Measurements from ENCODE around the gene GALK1.
"Not testable (repeated sequence)": the region's sequence is repeated elsewhere in the genome, so short reads cannot be mapped to it uniquely, and the experiment has no call there.

GALK1 gene

DNA sequence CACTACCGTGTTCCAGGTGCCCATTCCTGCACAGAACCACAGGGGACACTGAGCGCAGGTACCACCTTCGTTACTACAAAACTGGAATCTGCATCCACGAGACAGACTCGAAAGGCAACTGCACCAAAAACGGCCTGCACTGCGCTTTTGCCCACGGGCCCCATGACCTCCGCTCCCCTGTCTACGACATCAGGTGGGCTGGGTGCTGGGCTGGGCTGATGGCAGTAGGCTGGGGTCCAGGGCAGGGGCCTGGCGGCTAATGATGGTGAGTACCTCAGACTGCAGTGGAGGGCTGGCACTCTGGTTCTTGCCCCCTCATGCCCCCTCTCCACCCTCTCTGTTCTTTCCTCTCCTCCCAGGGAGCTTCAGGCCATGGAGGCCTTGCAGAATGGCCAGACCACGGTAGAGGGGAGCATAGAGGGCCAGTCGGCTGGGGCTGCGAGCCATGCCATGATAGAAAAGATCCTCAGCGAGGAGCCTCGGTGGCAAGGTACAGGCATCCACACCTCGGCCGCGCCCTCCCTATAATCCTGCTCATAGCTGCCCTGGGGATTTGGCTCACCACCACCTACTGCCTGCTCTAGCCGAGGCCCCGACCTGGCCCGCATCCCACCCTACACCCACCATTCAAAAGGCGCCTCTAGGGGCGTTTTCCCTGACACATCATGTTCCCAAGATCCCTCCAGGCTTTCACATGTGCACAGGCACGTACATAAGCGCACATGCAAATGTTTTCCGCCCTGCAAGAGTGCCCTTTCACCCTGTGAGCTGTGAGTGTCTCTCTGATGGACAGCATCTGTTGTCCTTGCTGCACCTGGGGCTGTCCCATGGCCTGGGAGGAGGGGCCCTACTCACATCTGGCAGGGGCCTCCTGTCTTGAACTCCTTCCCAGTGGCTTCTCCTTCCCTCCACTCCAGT lies 47.4 kb upstream of the GALK1 start:
- H3K79me2 ChIP-seq (ENCODE audit: insufficient read depth, low read length): no peaks in the 10 kb centered on the region; the same call in 1 of the 2 replicates
- no peak overlapping the region for H3K27ac ChIP-seq (ENCODE audit: low read depth, low read length, poor library complexity, severe bottlenecking)
- no peaks in the 10 kb centered on the region for H4K20me1 ChIP-seq (ENCODE audit: insufficient read depth, low read length)
- no peaks in the 10 kb centered on the region for H3K9me2 ChIP-seq (ENCODE audit: low read depth, low read length)
- H3K9ac ChIP-seq (ENCODE audit: low read length): no peak overlapping the region
- no peak overlapping the region for H2AFZ ChIP-seq (ENCODE audit: low read length)
- TF ChIP-seq, protein P1, sequence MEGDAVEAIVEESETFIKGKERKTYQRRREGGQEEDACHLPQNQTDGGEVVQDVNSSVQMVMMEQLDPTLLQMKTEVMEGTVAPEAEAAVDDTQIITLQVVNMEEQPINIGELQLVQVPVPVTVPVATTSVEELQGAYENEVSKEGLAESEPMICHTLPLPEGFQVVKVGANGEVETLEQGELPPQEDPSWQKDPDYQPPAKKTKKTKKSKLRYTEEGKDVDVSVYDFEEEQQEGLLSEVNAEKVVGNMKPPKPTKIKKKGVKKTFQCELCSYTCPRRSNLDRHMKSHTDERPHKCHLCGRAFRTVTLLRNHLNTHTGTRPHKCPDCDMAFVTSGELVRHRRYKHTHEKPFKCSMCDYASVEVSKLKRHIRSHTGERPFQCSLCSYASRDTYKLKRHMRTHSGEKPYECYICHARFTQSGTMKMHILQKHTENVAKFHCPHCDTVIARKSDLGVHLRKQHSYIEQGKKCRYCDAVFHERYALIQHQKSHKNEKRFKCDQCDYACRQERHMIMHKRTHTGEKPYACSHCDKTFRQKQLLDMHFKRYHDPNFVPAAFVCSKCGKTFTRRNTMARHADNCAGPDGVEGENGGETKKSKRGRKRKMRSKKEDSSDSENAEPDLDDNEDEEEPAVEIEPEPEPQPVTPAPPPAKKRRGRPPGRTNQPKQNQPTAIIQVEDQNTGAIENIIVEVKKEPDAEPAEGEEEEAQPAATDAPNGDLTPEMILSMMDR (IDR thresholded peaks at IDR 0.05; ENCODE audit: low read length): no peak
- no peak for TF ChIP-seq EZH2 (IDR thresholded peaks at IDR 0.05; ENCODE audit: borderline replicate concordance, low read length)
- no peak overlapping the region for H3K4me3 ChIP-seq (ENCODE audit: low read depth, low read length, poor library complexity, severe bottlenecking)
- peaks cover 82% of the 10 kb centered on the region for H3K36me3 ChIP-seq (ENCODE audit: insufficient read depth, low read length)
- no peaks in the 10 kb centered on the region for H3K9me3 ChIP-seq (ENCODE audit: low read length)
- H3F3A ChIP-seq (ENCODE audit: insufficient read depth, low read length): no peaks in the 10 kb centered on the region
- no peak overlapping the region for H3K4me2 ChIP-seq (ENCODE audit: low read length)
- peaks cover 5% of the 10 kb centered on the region for H3K4me1 ChIP-seq (ENCODE audit: insufficient read depth, low read length, severe bottlenecking)
- H3K27me3 ChIP-seq (ENCODE audit: insufficient read depth, low read length): no peaks in the 10 kb centered on the region

DNA sequence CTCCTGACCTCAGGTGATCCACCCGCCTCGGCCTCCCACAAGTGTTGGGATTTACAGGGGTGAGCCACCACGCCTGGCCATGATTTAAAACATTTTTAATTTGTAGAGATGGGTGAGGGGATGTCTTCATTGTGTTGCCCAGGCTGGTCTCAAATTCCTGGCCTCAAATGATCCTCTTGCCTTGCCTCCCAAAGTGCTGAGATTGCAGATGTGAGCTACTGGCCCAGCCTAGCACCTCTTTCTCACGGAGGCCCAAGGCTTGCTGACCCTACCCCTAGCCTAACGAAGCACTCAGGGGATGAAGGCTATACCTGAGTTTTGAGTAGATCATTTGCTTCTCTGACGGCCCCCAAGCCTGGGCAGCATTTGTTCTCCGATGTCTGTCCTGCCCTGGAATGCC lies 46.2 kb upstream of the GALK1 start:
- Histone ChIP-seq H3K9ac (ENCODE audit: low read length) (no peak overlapping the region), H3K4me2 (ENCODE audit: low read length) (no peak overlapping the region), H2AFZ (ENCODE audit: low read length) (no peak overlapping the region), H3K79me2 (ENCODE audit: insufficient read depth, low read length) (no peaks in the 10 kb centered on the region; the same call in 1 of the 2 replicates), H3K9me3 (ENCODE audit: low read length) (no peaks in the 10 kb centered on the region), H3K27ac (ENCODE audit: low read depth, low read length, poor library complexity, severe bottlenecking) (no peak overlapping the region), H3K36me3 (ENCODE audit: insufficient read depth, low read length) (peaks cover 70% of the 10 kb centered on the region), H3F3A (ENCODE audit: insufficient read depth, low read length) (no peaks in the 10 kb centered on the region), H3K4me1 (ENCODE audit: insufficient read depth, low read length, severe bottlenecking) (peaks cover 5% of the 10 kb centered on the region), H3K4me3 (ENCODE audit: low read depth, low read length, poor library complexity, severe bottlenecking) (no peak overlapping the region), H3K9me2 (ENCODE audit: low read depth, low read length) (no peaks in the 10 kb centered on the region), H4K20me1 (ENCODE audit: insufficient read depth, low read length) (no peaks in the 10 kb centered on the region), H3K27me3 (ENCODE audit: insufficient read depth, low read length) (no peaks in the 10 kb centered on the region)
- no peak for TF ChIP-seq EZH2 (IDR thresholded peaks at IDR 0.05; ENCODE audit: borderline replicate concordance, low read length)
- TF ChIP-seq, protein P1 (IDR thresholded peaks at IDR 0.05; ENCODE audit: low read length): no peak

DNA sequence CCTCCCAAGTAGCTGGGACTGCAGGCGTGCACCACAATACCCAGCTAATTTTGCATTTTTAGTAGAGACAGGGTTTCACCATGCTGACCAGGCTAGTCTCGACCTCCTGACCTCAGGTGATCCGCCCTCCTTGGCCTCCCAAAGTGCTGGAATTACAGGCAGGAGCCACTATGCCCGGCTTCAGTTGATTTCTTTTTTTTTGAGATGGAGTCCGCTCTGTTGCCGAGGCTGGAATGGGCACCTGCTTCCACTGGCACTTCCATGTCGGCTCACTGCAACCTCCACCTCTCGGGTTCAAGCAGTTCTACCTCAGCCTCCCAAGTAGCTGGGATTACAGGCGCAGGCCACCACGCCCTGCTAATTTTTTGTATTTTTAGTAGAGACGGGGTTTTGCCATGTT lies 45.8 kb upstream of the GALK1 start:
- H3K36me3 ChIP-seq (ENCODE audit: insufficient read depth, low read length): peaks cover 67% of the 10 kb centered on the region
- not testable (repeated sequence) for H3K4me1 ChIP-seq (ENCODE audit: insufficient read depth, low read length, severe bottlenecking); H3K4me2 ChIP-seq (ENCODE audit: low read length); H3K27me3 ChIP-seq (ENCODE audit: insufficient read depth, low read length); H3K27ac ChIP-seq (ENCODE audit: low read depth, low read length, poor library complexity, severe bottlenecking); H4K20me1 ChIP-seq (ENCODE audit: insufficient read depth, low read length); H3K4me3 ChIP-seq (ENCODE audit: low read depth, low read length, poor library complexity, severe bottlenecking); H3K79me2 ChIP-seq (ENCODE audit: insufficient read depth, low read length); H3K9ac ChIP-seq (ENCODE audit: low read length); H2AFZ ChIP-seq (ENCODE audit: low read length); H3K9me2 ChIP-seq (ENCODE audit: low read depth, low read length); H3K9me3 ChIP-seq (ENCODE audit: low read length); H3F3A ChIP-seq (ENCODE audit: insufficient read depth, low read length)
